SU-DHL-6 (cell line): Measurements from ENCODE around the gene GPR78.
"Not testable (repeated sequence)": the region's sequence is repeated elsewhere in the genome, so short reads cannot be mapped to it uniquely, and the experiment has no call there.

Experiments
- H2AFZ ChIP-seq: fragments of 200-600 bp; sonication (generic); 2 replicates; pipeline ENCODE4 v1.6.1; 2014; ENCODE audit warnings: low read depth, mild to moderate bottlenecking, moderate library complexity, mixed read lengths, antibody characterized with exemption, low read length; ENCODE audit not compliant: severe bottlenecking
- H3F3A ChIP-seq: fragments of 200-600 bp; shearing (Covaris generic); 2 replicates; pipeline ENCODE4 v1.6.0; 2016; ENCODE audit warnings: antibody characterized with exemption, mild to moderate bottlenecking; ENCODE audit not compliant: insufficient read depth
- H3K27ac ChIP-seq: fragments of 200-600 bp; sonication (generic); 2 replicates; pipeline ENCODE4 v1.5.1; 2016; ENCODE audit warnings: low read depth, mild to moderate bottlenecking, low read length, moderate library complexity, mixed read lengths
- H3K27me3 ChIP-seq: fragments of 200-600 bp; sonication (generic), shearing (Covaris generic); 2 replicates; pipeline ENCODE4 v1.6.0; 2014; ENCODE audit warnings: mild to moderate bottlenecking, low read length
- H3K36me3 ChIP-seq: fragments of 200-600 bp; sonication (generic); 2 replicates; pipeline ENCODE4 v1.6.1; 2014; ENCODE audit warnings: mild to moderate bottlenecking, low read length, mixed read lengths
- H3K4me2 ChIP-seq: fragments of 300-600, 200-600 bp; shearing (Covaris generic), sonication (generic); 2 replicates; pipeline ENCODE4 v1.6.0; 2014; ENCODE audit warnings: low read length, low read depth, mild to moderate bottlenecking; ENCODE audit not compliant: poor library complexity, severe bottlenecking
- H3K4me3 ChIP-seq: fragments of 200-600 bp; sonication (generic); 2 replicates; pipeline ENCODE4 v1.5.1; 2014; ENCODE audit warnings: antibody characterized with exemption, low read length, mild to moderate bottlenecking, mixed read lengths; ENCODE audit not compliant: insufficient read depth, poor library complexity, severe bottlenecking
- H3K79me2 ChIP-seq: fragments of 200-600 bp; sonication (generic); 2 replicates; pipeline ENCODE4 v1.6.1; 2014; ENCODE audit warnings: mild to moderate bottlenecking, low read length, moderate library complexity; ENCODE audit not compliant: insufficient read depth
- H3K9ac ChIP-seq: fragments of 200-600 bp; sonication (generic); 2 replicates; pipeline ENCODE4 v1.7.0; 2014; ENCODE audit warnings: mild to moderate bottlenecking, low read length
- H3K9me2 ChIP-seq: fragments of 200-600 bp; sonication (generic); replicated peaks from 2 replicates; pipeline ENCODE4 v1.6.1; 2014; ENCODE audit warnings: low read length; ENCODE audit not compliant: insufficient read depth
- H3K9me3 ChIP-seq: fragments of 200-600 bp; sonication (generic); 2 replicates; pipeline ENCODE4 v1.6.1; 2014; ENCODE audit warnings: low read length, mixed read lengths; ENCODE audit not compliant: insufficient read depth
- H4K20me1 ChIP-seq: fragments of 200-600 bp; sonication (generic); 2 replicates; pipeline ENCODE4 v1.6.1; 2014; ENCODE audit warnings: low read depth, mild to moderate bottlenecking, antibody characterized with exemption, low read length, moderate library complexity, mixed read lengths
- CTCF ChIP-seq: fragments of 200-600 bp; sonication (generic); IDR thresholded peaks from one replicate; pipeline ENCODE4 v1.5.1; 2017; ENCODE audit warnings: antibody characterized with exemption, mild to moderate bottlenecking, low read length, moderate library complexity; ENCODE audit not compliant: insufficient read depth, poor library complexity, severe bottlenecking
- EZH2phosphoT487 ChIP-seq: fragments of 200-600 bp; sonication (generic), shearing (Covaris generic); conservative IDR thresholded peaks from 2 replicates; pipeline ENCODE4 v1.6.1; 2018; ENCODE audit warnings: mild to moderate bottlenecking, antibody characterized with exemption, low read length, moderate library complexity, mixed read lengths

The GPR78 gene

GRCh38 chr4:8617486-8618040 lies 37.4 kb downstream of the GPR78 start:
- Histone ChIP-seq H2AFZ (no peak overlapping the region), H3K27me3 (no peaks in the 10 kb centered on the region), H3F3A (no peaks in the 10 kb centered on the region), H3K79me2 (no peaks in the 10 kb centered on the region), H3K4me3 (no peak overlapping the region), H3K36me3 (no peaks in the 10 kb centered on the region), H3K9me2 (no peaks in the 10 kb centered on the region), H3K4me2 (no peak overlapping the region), H4K20me1 (no peaks in the 10 kb centered on the region), H3K27ac (no peak overlapping the region), H3K9ac (no peak overlapping the region), H3K9me3 (no peaks in the 10 kb centered on the region)
- TF ChIP-seq CTCF (no peak), EZH2phosphoT487 (no peak)

GRCh38 chr4:8618421-8618820 lies 38.2 kb downstream of the GPR78 start:
- TF ChIP-seq CTCF (no peak), EZH2phosphoT487 (no peak)

GRCh38 chr4:8618961-8619720 lies 38.9 kb downstream of the GPR78 start:
- TF ChIP-seq CTCF: no peak
- TF ChIP-seq EZH2phosphoT487: no peak
- no peaks in the 10 kb centered on the region for H3K27me3 ChIP-seq
- no peak overlapping the region for H3K4me3 ChIP-seq

More at GRCh38 chr4:8618421-8618820, 38.2 kb downstream of the GPR78 start:
- H3K36me3 ChIP-seq: no peaks in the 10 kb centered on the region
- H4K20me1 ChIP-seq: no peaks in the 10 kb centered on the region
- no peaks in the 10 kb centered on the region for H3F3A ChIP-seq
- H3K79me2 ChIP-seq: no peaks in the 10 kb centered on the region
- no peak overlapping the region for H3K4me3 ChIP-seq
- H3K9me2 ChIP-seq: no peaks in the 10 kb centered on the region
- H3K27me3 ChIP-seq: no peaks in the 10 kb centered on the region
- no peak overlapping the region for H3K27ac ChIP-seq
- no peak overlapping the region for H3K4me2 ChIP-seq
- no peak overlapping the region for H2AFZ ChIP-seq
- no peak overlapping the region for H3K9ac ChIP-seq
- no peaks in the 10 kb centered on the region for H3K9me3 ChIP-seq

DNA sequence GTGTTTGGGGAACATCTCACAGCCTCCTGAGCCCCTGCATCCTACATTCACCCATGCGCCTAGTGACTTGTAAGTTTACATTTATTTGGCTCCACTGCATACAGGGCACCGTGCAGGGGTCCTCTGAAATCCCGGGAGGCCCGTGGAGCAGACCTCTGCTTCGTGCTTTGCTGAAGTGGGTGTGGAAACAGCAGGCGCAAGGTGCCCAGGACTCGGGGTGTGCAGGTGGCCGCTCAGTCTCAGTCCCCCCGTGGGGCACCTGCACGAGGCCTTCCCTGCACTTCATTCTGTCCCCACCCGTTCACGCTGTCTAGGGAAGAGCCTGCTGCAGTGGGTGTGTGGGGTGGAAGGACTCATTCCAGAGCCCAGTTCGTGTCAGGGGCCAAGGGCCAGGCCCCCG lies 40.9 kb downstream of the GPR78 start:
- not testable (repeated sequence) for H3K4me3 ChIP-seq, H3K9me3 ChIP-seq, H3K4me2 ChIP-seq, H3F3A ChIP-seq, H3K79me2 ChIP-seq, H3K9me2 ChIP-seq, H3K27ac ChIP-seq, H2AFZ ChIP-seq, H4K20me1 ChIP-seq, H3K36me3 ChIP-seq, H3K9ac ChIP-seq, H3K27me3 ChIP-seq

More at GRCh38 chr4:8618961-8619720, 38.9 kb downstream of the GPR78 start:
- Histone ChIP-seq H3K9me3 (no peaks in the 10 kb centered on the region), H4K20me1 (no peaks in the 10 kb centered on the region), H3K9me2 (no peaks in the 10 kb centered on the region), H3K27ac (no peak overlapping the region), H3K9ac (no peak overlapping the region), H3K79me2 (no peaks in the 10 kb centered on the region), H2AFZ (no peak overlapping the region), H3F3A (no peaks in the 10 kb centered on the region), H3K4me2 (no peak overlapping the region), H3K36me3 (no peaks in the 10 kb centered on the region)

DNA sequence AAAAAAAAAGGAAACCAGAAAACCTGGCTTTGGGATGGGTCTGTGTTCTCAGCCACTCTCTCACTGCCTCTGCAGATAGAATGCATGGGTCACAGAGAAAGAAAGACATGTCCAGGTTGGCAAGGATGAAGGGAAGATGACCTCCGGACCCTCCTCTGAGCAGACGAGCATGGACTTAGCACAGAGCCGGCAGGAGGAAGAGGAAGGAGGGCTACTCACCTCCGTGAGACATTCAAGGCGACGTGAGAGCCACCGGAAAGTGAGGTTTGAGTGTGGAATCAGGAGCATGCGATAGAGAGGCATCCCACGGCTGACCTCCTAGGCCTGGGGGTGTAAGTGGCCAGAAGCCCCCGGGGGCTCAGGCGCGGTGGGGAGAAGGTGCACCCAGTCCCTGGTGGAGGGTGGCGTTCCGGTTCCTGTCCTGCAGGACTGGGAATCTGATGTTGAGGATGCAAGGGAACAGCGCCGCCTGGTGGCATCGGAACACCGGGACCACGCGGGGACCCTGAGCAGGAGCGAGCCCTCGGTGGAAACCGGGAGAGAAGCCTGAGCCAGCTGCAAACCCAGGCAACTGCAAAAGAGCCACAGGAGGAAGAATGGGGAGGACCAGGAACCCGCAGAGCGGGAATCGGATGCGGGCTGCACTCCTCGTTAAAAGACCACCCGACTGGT lies 44.5 kb downstream of the GPR78 start:
- not testable (repeated sequence) for H3K79me2 ChIP-seq, H4K20me1 ChIP-seq, H3K27me3 ChIP-seq, H3K4me3 ChIP-seq, H3F3A ChIP-seq, H3K36me3 ChIP-seq, H2AFZ ChIP-seq, H3K9ac ChIP-seq, H3K4me2 ChIP-seq, H3K9me3 ChIP-seq, H3K27ac ChIP-seq, H3K9me2 ChIP-seq
